ENCODE data around the gene HPCAL1. TPM values are rescaled to one million over a fixed set of nuclear protein-coding genes. Genes with fewer than 3 reads are reported as not detected.
A peak's percentile ranks its signal among the peaks of the same experiment; 100 is the strongest.

The HPCAL1 gene
- polyA plus RNA-seq, 3 donors, result 82.1 to 99.5 (median 98.0) TPM

GRCh38 chr2:10433947-10434885 lies 131.5 kb downstream of the HPCAL1 start:
- Mint-ChIP-seq H3K9me3 (peaks cover 0 to 2% (median 0%) of the 10 kb centered on the region in 7 donors), H3K36me3 (peaks cover 9 to 11% of the 10 kb centered on the region in 2 donors), H3K4me1 (peaks cover 15% of the 10 kb centered on the region), H3K27ac (peak overlapping the region in 2 of 7 donors; percentile 22 to 40), H3K27me3 (ENCODE audit: low read depth in 3 of 3) (peaks cover 7 to 16% (median 8%) of the 10 kb centered on the region in 3 donors), H3K4me3 (no peak overlapping the region)
- peak overlapping the region; percentile 35 for H2AFZ ChIP-seq (ENCODE audit: insufficient read depth, low read depth, low read length, poor library complexity, severe bottlenecking)
- WGBS (ENCODE audit: insufficient coverage), result 85% methylated on average over 14 of the region's 19 CpGs
- peaks cover 12 to 17% of the 10 kb centered on the region in 2 donors for H3K4me1 ChIP-seq (ENCODE audit: control insufficient read depth in 1 of 2, insufficient read depth in 2 of 2, low read length in 2 of 2)
- H3K9ac ChIP-seq (ENCODE audit: insufficient read depth, low read length, poor library complexity, severe bottlenecking), result no peak overlapping the region
- no peaks in the 10 kb centered on the region for H3K79me2 ChIP-seq (ENCODE audit: insufficient read depth, low read length)
- peak overlapping the region; percentile 25 for H3K4me2 ChIP-seq (replicated peaks; ENCODE audit: extremely low read depth, low read length, poor library complexity, severe bottlenecking)
- no peaks in the 10 kb centered on the region for H3K9me3 ChIP-seq (replicated peaks in 1 of 2; ENCODE audit: control insufficient read depth in 1 of 2, insufficient read depth in 1 of 2, low read length in 2 of 2)
- H3K4me3 ChIP-seq (replicated peaks in 1 of 3; ENCODE audit: low read depth in 2 of 3, low read length in 3 of 3), result no peak overlapping the region
- intact Hi-C loops (cut with micrococcal nuclease), result loop anchor here (2.0 to 10.0 kb wide), 3 partner anchors 309 to 449 kb away; no protein-coding TSS in a partner anchor
- H3K36me3 ChIP-seq (replicated peaks in 1 of 2; ENCODE audit: control insufficient read depth in 1 of 2, insufficient read depth in 2 of 2, low read length in 2 of 2), result peaks cover 2 to 4% of the 10 kb centered on the region in 2 donors
- no peak for TF ChIP-seq CTCF (IDR thresholded peaks at IDR 0.05)
- no peak overlapping the region for H3K27ac ChIP-seq (ENCODE audit: low read depth in 1 of 2, low read length in 2 of 2)
- peaks cover 0 to 6% of the 10 kb centered on the region in 2 donors for H3K27me3 ChIP-seq (ENCODE audit: control insufficient read depth in 2 of 2, insufficient read depth in 2 of 2, low read length in 2 of 2)
- no peaks in the 10 kb centered on the region for H4K20me1 ChIP-seq (ENCODE audit: insufficient read depth, low read length)
- DNase-seq, result no peak

GRCh38 chr2:10434886-10435819 lies 132.4 kb downstream of the HPCAL1 start:
- DNase-seq, result peak; percentile 68 to 73 (median 69)
- Histone ChIP-seq H3K36me3 (replicated peaks in 1 of 2; ENCODE audit: control insufficient read depth in 1 of 2, insufficient read depth in 2 of 2, low read length in 2 of 2) (peaks cover 12 to 13% of the 10 kb centered on the region in 2 donors), H3K4me2 (replicated peaks; ENCODE audit: extremely low read depth, low read length, poor library complexity, severe bottlenecking) (peak overlapping the region; percentile 25), H3K79me2 (ENCODE audit: insufficient read depth, low read length) (no peaks in the 10 kb centered on the region), H3K27ac (ENCODE audit: low read depth in 1 of 2, low read length in 2 of 2) (no peak overlapping the region), H3K9me3 (replicated peaks in 1 of 2; ENCODE audit: control insufficient read depth in 1 of 2, insufficient read depth in 1 of 2, low read length in 2 of 2) (no peaks in the 10 kb centered on the region), H3K4me3 (replicated peaks in 1 of 3; ENCODE audit: low read depth in 2 of 3, low read length in 3 of 3) (no peak overlapping the region), H2AFZ (ENCODE audit: insufficient read depth, low read depth, low read length, poor library complexity, severe bottlenecking) (peak overlapping the region; percentile 35), H3K4me1 (ENCODE audit: control insufficient read depth in 1 of 2, insufficient read depth in 2 of 2, low read length in 2 of 2) (peaks cover 12 to 17% of the 10 kb centered on the region in 2 donors), H3K9ac (ENCODE audit: insufficient read depth, low read length, poor library complexity, severe bottlenecking) (no peak overlapping the region), H3K27me3 (ENCODE audit: control insufficient read depth in 2 of 2, insufficient read depth in 2 of 2, low read length in 2 of 2) (peaks cover 0 to 6% of the 10 kb centered on the region in 2 donors), H4K20me1 (ENCODE audit: insufficient read depth, low read length) (no peaks in the 10 kb centered on the region)
- Mint-ChIP-seq H3K36me3 (peaks cover 18 to 20% of the 10 kb centered on the region in 2 donors), H3K27me3 (ENCODE audit: low read depth in 3 of 3) (peaks cover 7 to 16% (median 8%) of the 10 kb centered on the region in 3 donors), H3K9me3 (peaks cover 0 to 2% (median 0%) of the 10 kb centered on the region in 7 donors), H3K4me1 (peaks cover 15% of the 10 kb centered on the region), H3K4me3 (no peak overlapping the region), H3K27ac (no peak overlapping the region)
- WGBS (ENCODE audit: insufficient coverage), result 37% methylated on average over 27 of the region's 28 CpGs
- TF ChIP-seq CTCF (IDR thresholded peaks at IDR 0.05), result peak; percentile 96
- intact Hi-C loops (cut with micrococcal nuclease), result loop anchor here (1.0 to 10.0 kb wide), 5 partner anchors 168 to 450 kb away; no protein-coding TSS in a partner anchor
